Neural cell (in vitro differentiated cells): Measurements from ENCODE around the gene GPR142. TPM values are rescaled to one million over a fixed set of nuclear protein-coding genes. Genes with fewer than 3 reads are reported as not detected.

Source experiments
- H2AFZ ChIP-seq: fragments of 200-600, 300-800 bp; sonication (generic), shearing (Covaris generic); 2 replicates; pipeline ENCODE4 v1.6.0; 2014; ENCODE audit warnings: low read depth, mild to moderate bottlenecking, antibody characterized with exemption, low read length, moderate library complexity
- H3F3A ChIP-seq: fragments of 200-600 bp; shearing (Covaris generic); 2 replicates; pipeline ENCODE4 v1.6.1; 2016; ENCODE audit warnings: mild to moderate bottlenecking, moderate library complexity, mixed read lengths, antibody characterized with exemption, low read length; ENCODE audit not compliant: insufficient read depth, poor library complexity, severe bottlenecking
- H3K27ac ChIP-seq: fragments of 200-600, 300-800 bp; sonication (generic), shearing (Covaris generic); 2 replicates; pipeline ENCODE4 v1.5.1; 2014; ENCODE audit warnings: mild to moderate bottlenecking, low read length, moderate library complexity
- H3K27me3 ChIP-seq: fragments of 300-800, 200-600 bp; sonication (generic), shearing (Covaris generic); 2 replicates; pipeline ENCODE4 v1.6.0; 2014; ENCODE audit warnings: mild to moderate bottlenecking, low read depth, low read length, moderate library complexity; ENCODE audit not compliant: insufficient read depth
- H3K36me3 ChIP-seq: fragments of 300-800, 200-600 bp; sonication (generic), shearing (Covaris generic); 2 replicates; pipeline ENCODE4 v1.5.1; 2014; ENCODE audit warnings: mild to moderate bottlenecking, antibody characterized with exemption, low read length, moderate library complexity; ENCODE audit not compliant: insufficient read depth
- H3K4me2 ChIP-seq: fragments of 300-800, 200-600 bp; sonication (generic), shearing (Covaris generic); 2 replicates; pipeline ENCODE4 v1.6.0; 2014; ENCODE audit warnings: mild to moderate bottlenecking, low read length
- H3K4me3 ChIP-seq: fragments of 300-800, 200-600 bp; sonication (generic), shearing (Covaris generic); 2 replicates; pipeline ENCODE4 v1.5.1; 2014; ENCODE audit warnings: mild to moderate bottlenecking, low read length, moderate library complexity
- H3K79me2 ChIP-seq: fragments of 200-600 bp; shearing (Covaris generic); replicated peaks from 2 replicates; pipeline ENCODE4 v1.6.0; 2014; ENCODE audit warnings: mild to moderate bottlenecking, low read length, moderate library complexity; ENCODE audit not compliant: insufficient read depth
- H3K9ac ChIP-seq: fragments of 300-800, 200-600 bp; sonication (generic), shearing (Covaris generic); 2 replicates; pipeline ENCODE4 v1.6.1; 2016; ENCODE audit warnings: mild to moderate bottlenecking, low read length, mixed read lengths
- H3K9me2 ChIP-seq: fragments of 200-600 bp; shearing (Covaris generic); 2 replicates; pipeline ENCODE4 v1.6.1; 2016; ENCODE audit warnings: mild to moderate bottlenecking, low read length, mixed read lengths; ENCODE audit not compliant: insufficient read depth
- H3K9me3 ChIP-seq: fragments of 200-600, 300-800 bp; sonication (generic), shearing (Covaris generic); 2 replicates; pipeline ENCODE4 v1.6.1; 2016; ENCODE audit warnings: mild to moderate bottlenecking, mixed run types, low read length, moderate library complexity, mixed read lengths
- H4K20me1 ChIP-seq: fragments of 200-600 bp; shearing (Covaris generic); 2 replicates; pipeline ENCODE4 v1.6.1; 2016; ENCODE audit warnings: mild to moderate bottlenecking, mixed run types; ENCODE audit not compliant: insufficient read depth
- EP300 ChIP-seq: fragments of 450-650 bp; conservative IDR thresholded peaks from 2 replicates; pipeline ENCODE4 v1.6.1; 2014; ENCODE audit warnings: antibody characterized with exemption, mild to moderate bottlenecking, moderate library complexity; ENCODE audit not compliant: poor library complexity, severe bottlenecking
- EZH2 ChIP-seq: fragments of 200-600, 300-800 bp; shearing (Covaris generic), sonication (generic); IDR thresholded peaks from 2 replicates; pipeline ENCODE4 v1.6.1; 2014; ENCODE audit warnings: antibody characterized with exemption, low read length, borderline replicate concordance, mild to moderate bottlenecking; ENCODE audit not compliant: insufficient read depth, poor library complexity, severe bottlenecking
- MXI1 ChIP-seq: fragments of 450-650 bp; conservative IDR thresholded peaks from 2 replicates; pipeline ENCODE4 v1.6.1; 2014; ENCODE audit warnings: antibody characterized with exemption, mild to moderate bottlenecking; ENCODE audit not compliant: poor library complexity, severe bottlenecking
- POLR2AphosphoS5 ChIP-seq: IDR thresholded peaks from 2 replicates; pipeline ENCODE4 v1.6.1; 2012
- RAD21 ChIP-seq: fragments of 450-650 bp; conservative IDR thresholded peaks from 2 replicates; pipeline ENCODE4 v1.6.1; 2014; ENCODE audit warnings: antibody characterized with exemption, mild to moderate bottlenecking, moderate library complexity
- SMC3 ChIP-seq: fragments of 450-650 bp; conservative IDR thresholded peaks from 2 replicates; pipeline ENCODE4 v1.6.1; 2014; ENCODE audit warnings: antibody characterized with exemption, mild to moderate bottlenecking, moderate library complexity; ENCODE audit not compliant: poor library complexity
- polyA plus RNA-seq: library from polyadenylated mRNA; depleted of rRNA; stranded (reverse); fragments of >200 nt; gene quantifications from 2 replicates; pipeline ENCODE4 v1.2.3, GENCODE V29; 2014
- TF ChIP-seq, protein P1 (sequence below): IDR thresholded peaks from 2 replicates; pipeline ENCODE4 v1.6.1; 2012; ENCODE audit warnings: borderline replicate concordance

The GPR142 gene
- polyA plus RNA-seq, 1 donor from 2014 or later: not detected

DNA sequence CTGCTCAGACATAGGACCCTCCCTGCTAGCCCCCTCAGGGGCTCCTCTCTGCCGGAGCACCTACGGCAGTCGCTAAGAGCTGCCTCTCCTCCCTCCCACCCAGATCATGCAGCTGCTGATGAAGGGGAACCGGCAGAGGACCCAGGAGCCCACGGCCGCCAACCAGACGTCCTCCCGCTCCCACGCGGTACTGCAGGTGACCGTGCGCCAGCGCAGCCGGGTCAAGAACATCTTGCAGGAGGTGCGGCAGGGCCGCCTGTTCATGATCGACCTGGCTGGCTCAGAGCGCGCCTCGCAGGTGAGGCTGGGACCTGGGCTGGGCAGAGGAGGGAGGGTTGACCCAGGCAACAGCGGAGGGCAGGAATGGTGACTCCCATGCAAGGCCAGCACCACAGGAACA, 22.6 kb upstream of the GPR142 start:
- no peaks in the 10 kb centered on the region for H3K27me3 ChIP-seq
- TF ChIP-seq, protein P1, sequence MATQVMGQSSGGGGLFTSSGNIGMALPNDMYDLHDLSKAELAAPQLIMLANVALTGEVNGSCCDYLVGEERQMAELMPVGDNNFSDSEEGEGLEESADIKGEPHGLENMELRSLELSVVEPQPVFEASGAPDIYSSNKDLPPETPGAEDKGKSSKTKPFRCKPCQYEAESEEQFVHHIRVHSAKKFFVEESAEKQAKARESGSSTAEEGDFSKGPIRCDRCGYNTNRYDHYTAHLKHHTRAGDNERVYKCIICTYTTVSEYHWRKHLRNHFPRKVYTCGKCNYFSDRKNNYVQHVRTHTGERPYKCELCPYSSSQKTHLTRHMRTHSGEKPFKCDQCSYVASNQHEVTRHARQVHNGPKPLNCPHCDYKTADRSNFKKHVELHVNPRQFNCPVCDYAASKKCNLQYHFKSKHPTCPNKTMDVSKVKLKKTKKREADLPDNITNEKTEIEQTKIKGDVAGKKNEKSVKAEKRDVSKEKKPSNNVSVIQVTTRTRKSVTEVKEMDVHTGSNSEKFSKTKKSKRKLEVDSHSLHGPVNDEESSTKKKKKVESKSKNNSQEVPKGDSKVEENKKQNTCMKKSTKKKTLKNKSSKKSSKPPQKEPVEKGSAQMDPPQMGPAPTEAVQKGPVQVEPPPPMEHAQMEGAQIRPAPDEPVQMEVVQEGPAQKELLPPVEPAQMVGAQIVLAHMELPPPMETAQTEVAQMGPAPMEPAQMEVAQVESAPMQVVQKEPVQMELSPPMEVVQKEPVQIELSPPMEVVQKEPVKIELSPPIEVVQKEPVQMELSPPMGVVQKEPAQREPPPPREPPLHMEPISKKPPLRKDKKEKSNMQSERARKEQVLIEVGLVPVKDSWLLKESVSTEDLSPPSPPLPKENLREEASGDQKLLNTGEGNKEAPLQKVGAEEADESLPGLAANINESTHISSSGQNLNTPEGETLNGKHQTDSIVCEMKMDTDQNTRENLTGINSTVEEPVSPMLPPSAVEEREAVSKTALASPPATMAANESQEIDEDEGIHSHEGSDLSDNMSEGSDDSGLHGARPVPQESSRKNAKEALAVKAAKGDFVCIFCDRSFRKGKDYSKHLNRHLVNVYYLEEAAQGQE: no peak
- TF ChIP-seq MXI1: no peak
- no peak for TF ChIP-seq EP300
- H3K9me3 ChIP-seq: no peaks in the 10 kb centered on the region
- no peaks in the 10 kb centered on the region for H3K79me2 ChIP-seq
- H3K36me3 ChIP-seq: no peaks in the 10 kb centered on the region
- H3K27ac ChIP-seq: no peak overlapping the region
- H3K4me3 ChIP-seq: no peak overlapping the region
- no peak overlapping the region for H3K4me2 ChIP-seq
- no peak overlapping the region for H2AFZ ChIP-seq
- H4K20me1 ChIP-seq: no peaks in the 10 kb centered on the region
- no peaks in the 10 kb centered on the region for H3K9me2 ChIP-seq
- no peaks in the 10 kb centered on the region for H3F3A ChIP-seq
- no peak overlapping the region for H3K9ac ChIP-seq

DNA sequence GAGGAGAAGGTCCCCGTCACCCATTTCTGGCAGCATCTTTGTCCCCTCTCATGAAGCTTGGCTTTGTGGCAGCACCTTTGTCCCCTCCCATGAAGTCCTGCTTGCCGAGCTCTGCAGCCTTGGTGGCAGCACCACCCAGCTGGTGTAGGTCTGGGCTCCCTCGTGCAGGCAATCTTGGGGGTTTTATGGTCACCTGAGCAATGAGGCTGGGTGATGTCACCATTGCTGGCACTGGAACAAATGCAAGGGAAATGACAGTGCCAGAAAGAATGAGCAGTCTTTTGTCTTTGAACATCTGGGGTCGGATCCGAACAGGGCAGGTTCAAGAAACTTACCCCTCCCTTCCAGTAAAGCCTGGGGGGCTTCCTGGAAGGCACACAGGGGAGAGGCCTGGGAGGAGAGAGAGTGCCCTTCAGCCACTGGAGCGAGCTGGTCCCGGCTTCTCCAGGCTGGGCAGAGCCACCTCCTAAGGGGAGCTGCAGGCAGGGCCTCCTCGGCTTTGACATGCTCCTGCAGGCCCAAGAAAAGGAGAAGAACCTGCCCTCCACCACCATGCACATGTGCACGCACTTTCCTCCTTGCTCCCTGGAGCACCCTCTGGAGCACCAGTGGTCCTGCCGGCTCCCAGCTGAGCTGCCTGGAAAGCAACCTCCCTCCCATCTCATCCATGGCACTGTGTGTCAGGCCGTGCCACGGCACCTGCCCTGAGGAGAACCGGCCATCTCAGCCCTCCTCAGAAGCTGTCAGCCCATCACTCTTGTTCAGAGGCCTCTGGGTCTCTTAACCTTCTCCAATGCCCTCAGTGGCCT, 21.7 kb upstream of the GPR142 start:
- Histone ChIP-seq H4K20me1 (no peaks in the 10 kb centered on the region), H3K79me2 (no peaks in the 10 kb centered on the region), H3K4me3 (no peak overlapping the region), H3K36me3 (no peaks in the 10 kb centered on the region), H3K27me3 (no peaks in the 10 kb centered on the region), H3K9me3 (no peaks in the 10 kb centered on the region), H2AFZ (no peak overlapping the region), H3K4me2 (no peak overlapping the region), H3K9ac (no peak overlapping the region), H3F3A (no peaks in the 10 kb centered on the region), H3K27ac (no peak overlapping the region), H3K9me2 (no peaks in the 10 kb centered on the region)
- TF ChIP-seq SMC3 (no peak), MXI1 (no peak), RAD21 (no peak), POLR2AphosphoS5 (no peak), EZH2 (no peak)
- TF ChIP-seq, protein P1: no peak
